HCT116 (cell line): Measurements from ENCODE around the gene PPDPF. TPM values are rescaled to one million over a fixed set of nuclear protein-coding genes. Genes with fewer than 3 reads are reported as not detected.
A peak's percentile ranks its signal among the peaks of the same experiment; 100 is the strongest.

ENCODE experiments used
- ATAC-seq: fragments of 200-7000 bp; cut with Tn5 transposase; 2 replicates; pipeline ENCODE4 v1.9.1; 2020; ENCODE audit warnings: mild to moderate bottlenecking, moderate library complexity
- BruUV-seq: library from RNA; stranded (reverse); fragments of 400-500 nt; replicated peaks from 2 replicates; lab custom pipeline; 2021; lab: Mats Ljungman, UMichigan
- CTCF ChIA-PET: fragments of 300-600 bp; sonication (Branson Sonifier 250); formaldehyde crosslinking; loops from one replicate; lab custom pipeline; 2021; ENCODE audit warnings: antibody characterized with exemption; lab: Charles Lee
- POLR2A ChIA-PET: fragments of 300-600, 350-600 bp; sonication (Branson Sonifier 250); formaldehyde crosslinking; loops from one replicate; lab custom pipeline; 2021; ENCODE audit warnings: antibody characterized with exemption; lab: Charles Lee
- RAD21 ChIA-PET, 2 experiments: fragments of 300-600 bp; sonication (Branson Sonifier 250); formaldehyde crosslinking; loops; one replicate each; lab custom pipeline; 2023; ENCODE audit warnings: low total read pairs in 2 of 2; ENCODE audit not compliant: uncharacterized antibody in 2 of 2, unreplicated experiment in 2 of 2, low non-redundant PET in 1 of 2; lab: Charles Lee
- DNase-seq: peaks from one replicate; pipeline ENCODE4 v3.0.0-alpha.2; 2010; ENCODE audit warnings: low read depth, low spot score
- H2AFZ ChIP-seq: fragments of 200-600 bp; shearing (Covaris generic), sonication (generic); 2 replicates; pipeline ENCODE4 v1.6.1; 2017; ENCODE audit warnings: low read depth, mixed run types, mixed read lengths, antibody characterized with exemption, low read length; ENCODE audit not compliant: poor library complexity, severe bottlenecking
- H3K27ac ChIP-seq: 2 replicates; pipeline ENCODE4 v1.5.1; 2012; ENCODE audit warnings: low read depth, low read length
- H3K27me3 ChIP-seq: fragments of 200-600 bp; sonication (generic); 2 replicates; pipeline ENCODE4 v1.6.1; 2016; ENCODE audit warnings: mixed run types, low read length, mixed read lengths; ENCODE audit not compliant: insufficient read depth
- H3K36me3 ChIP-seq, 2 experiments: fragments of 200-500 bp in 1 of 2; fragments of 200-600 bp in 1 of 2; sonication (Bioruptor generic) in 1 of 2; sonication (generic) in 1 of 2; 2 replicates each; pipeline versions ENCODE4 v1.5.1 to v1.6.1; 2014 to 2016; ENCODE audit warnings: low read length in 2 of 2, inconsistent platforms in 1 of 2, mixed read lengths in 1 of 2, mixed run types in 1 of 2; ENCODE audit not compliant: insufficient read depth in 2 of 2, control insufficient read depth in 1 of 2
- H3K4me1 ChIP-seq, 2 experiments: fragments of 200-600 bp in 1 of 2; sonication (generic) in 1 of 2; 2 replicates each; pipeline versions ENCODE4 v1.5.1 to v1.6.1; 2012 to 2017; ENCODE audit warnings: low read length in 2 of 2, inconsistent platforms in 1 of 2, mild to moderate bottlenecking in 1 of 2, mixed read lengths in 1 of 2, mixed run types in 1 of 2, moderate library complexity in 1 of 2; ENCODE audit not compliant: insufficient read depth in 2 of 2, control insufficient read depth in 1 of 2
- H3K4me2 ChIP-seq: fragments of 200-600 bp; sonication (generic); 2 replicates; pipeline ENCODE4 v1.6.1; 2017; ENCODE audit warnings: mixed run types, low read length, mixed read lengths
- H3K4me3 ChIP-seq, 2 experiments: fragments of 200-600 bp in 1 of 2; sonication (generic) in 1 of 2; replicated peaks in 1 of 2; 2 replicates each; pipeline ENCODE4 v1.5.1; 2011 to 2016; ENCODE audit warnings: low read length in 2 of 2, control low read depth in 1 of 2, low read depth in 1 of 2, mild to moderate bottlenecking in 1 of 2, mixed read lengths in 1 of 2, mixed run types in 1 of 2
- H3K79me2 ChIP-seq: fragments of 200-600 bp; sonication (generic); 2 replicates; pipeline ENCODE4 v1.6.1; 2017; ENCODE audit warnings: mild to moderate bottlenecking, mixed run types, low read length, moderate library complexity, mixed read lengths; ENCODE audit not compliant: insufficient read depth
- H3K9ac ChIP-seq: fragments of 200-600 bp; sonication (generic); 2 replicates; pipeline ENCODE4 v1.6.1; 2016; ENCODE audit warnings: low read length, mixed read lengths
- H3K9me2 ChIP-seq: fragments of 200-600 bp; sonication (generic), shearing (Covaris generic); 2 replicates; pipeline ENCODE4 v1.6.1; 2017; ENCODE audit warnings: mixed run types, mild to moderate bottlenecking, moderate library complexity; ENCODE audit not compliant: insufficient read depth
- H3K9me3 ChIP-seq, 2 experiments: fragments of 200-500 bp in 1 of 2; fragments of 200-600 bp in 1 of 2; sonication (Bioruptor generic) in 1 of 2; sonication (generic) in 1 of 2; 2 replicates each; pipeline ENCODE4 v1.6.1; 2014 to 2017; ENCODE audit warnings: low read length in 2 of 2, mixed read lengths in 2 of 2, inconsistent platforms in 1 of 2, low read depth in 1 of 2, mild to moderate bottlenecking in 1 of 2, mixed run types in 1 of 2, moderate library complexity in 1 of 2; ENCODE audit not compliant: control insufficient read depth in 1 of 2, insufficient read depth in 1 of 2
- H4K20me1 ChIP-seq: fragments of 200-600 bp; sonication (generic), shearing (Covaris generic); 2 replicates; pipeline ENCODE4 v1.6.1; 2017; ENCODE audit warnings: mixed run types, mild to moderate bottlenecking, moderate library complexity; ENCODE audit not compliant: insufficient read depth
- CEBPB ChIP-seq: IDR thresholded peaks from 2 replicates; pipeline ENCODE4 v1.6.1; 2012; ENCODE audit warnings: low read depth
- ELF1 ChIP-seq: IDR thresholded peaks from 2 replicates; pipeline ENCODE4 v1.6.1; 2012; ENCODE audit warnings: low read depth, borderline replicate concordance
- EZH2phosphoT487 ChIP-seq: fragments of 200-600 bp; IDR thresholded peaks from 2 replicates; pipeline ENCODE4 v1.6.1; 2018; ENCODE audit warnings: antibody characterized with exemption, borderline replicate concordance
- FOSL1 ChIP-seq: IDR thresholded peaks from 2 replicates; pipeline ENCODE4 v1.6.1; 2012; ENCODE audit warnings: low read depth
- JUND ChIP-seq: IDR thresholded peaks from 2 replicates; pipeline ENCODE4 v1.6.1; 2012
- MAX ChIP-seq: IDR thresholded peaks from 2 replicates; pipeline ENCODE4 v1.6.1; 2012
- POLR2A ChIP-seq: IDR thresholded peaks from 2 replicates; pipeline ENCODE4 v1.7.0; 2011; ENCODE audit warnings: borderline replicate concordance; ENCODE audit not compliant: insufficient read depth, insufficient read length; ENCODE audit errors: extremely low read depth
- POLR2AphosphoS5 ChIP-seq: IDR thresholded peaks from 2 replicates; pipeline ENCODE4 v1.6.1; 2011; ENCODE audit warnings: mild to moderate bottlenecking, low read depth, low read length, moderate library complexity
- SIN3A ChIP-seq: IDR thresholded peaks from 2 replicates; pipeline ENCODE4 v1.6.1; 2012; ENCODE audit warnings: low read depth
- SRF ChIP-seq: IDR thresholded peaks from 2 replicates; pipeline ENCODE4 v1.6.1; 2012; ENCODE audit warnings: low read depth
- ZFX ChIP-seq: fragments of 450-650 bp; IDR thresholded peaks from 2 replicates; pipeline ENCODE4 v1.6.1; 2017
- ZNF274 ChIP-seq: fragments of 200-500 bp; sonication (Bioruptor generic); IDR thresholded peaks from 2 replicates; pipeline ENCODE4 v1.6.1; 2014; ENCODE audit warnings: mild to moderate bottlenecking, low read depth, low read length, inconsistent platforms
- intact Hi-C: fragments of 100-400 bp; cut with micrococcal nuclease; formaldehyde crosslinking; loops from 2 replicates; pipeline ENCODE4 v1.10.0; 2022
- total RNA-seq: library from RNA; stranded (reverse); gene quantifications from one replicate; pipeline ENCODE4 v1.2.1, GENCODE V29; 2021; ENCODE audit not compliant: unreplicated experiment

Gene PPDPF
- total RNA-seq, 1 experiment from 2014 or later, result 346 TPM

GRCh38 chr20:63534427-63534830 is 13.9 kb downstream of the PPDPF start:
- no peak overlapping the region for H2AFZ ChIP-seq
- TF ChIP-seq SIN3A, result no peak
- TF ChIP-seq POLR2AphosphoS5, result no peak
- no peak for TF ChIP-seq MAX
- TF ChIP-seq CEBPB, result no peak
- TF ChIP-seq ZNF274, result no peak
- no peak for TF ChIP-seq EZH2phosphoT487
- no peak for TF ChIP-seq SRF
- no peak for TF ChIP-seq JUND
- no peak for TF ChIP-seq POLR2A
- no peak for TF ChIP-seq FOSL1
- TF ChIP-seq ZFX, result no peak
- TF ChIP-seq ELF1, result no peak
- BruUV-seq, result no TSS peak
- ChIA-PET POLR2A (interaction anchor here (0.6 kb wide), 1 partner anchor 32 kb away, joined by 5 read pairs; no protein-coding TSS in a partner anchor), CTCF (no interaction called here), RAD21 (no interaction called here)
- no peaks in the 10 kb centered on the region for H3K36me3 ChIP-seq
- H3K27ac ChIP-seq, result peak overlapping the region; percentile 71; the same call in 1 of the 2 replicates
- no peaks in the 10 kb centered on the region for H3K79me2 ChIP-seq
- peaks cover 36 to 57% of the 10 kb centered on the region in 2 experiments for H3K4me1 ChIP-seq
- intact Hi-C loops, result loop anchor here (10.0 kb wide), 1 partner anchor 100 kb away; no protein-coding TSS in a partner anchor
- peak overlapping the region; percentile 68 for H3K4me2 ChIP-seq
- DNase-seq, result no peak
- H3K9ac ChIP-seq, result peak overlapping the region; percentile 22
- H3K9me2 ChIP-seq, result no peaks in the 10 kb centered on the region
- H4K20me1 ChIP-seq, result no peaks in the 10 kb centered on the region
- no peak for ATAC-seq
- H3K27me3 ChIP-seq, result no peaks in the 10 kb centered on the region
- H3K9me3 ChIP-seq, result no peaks in the 10 kb centered on the region
- no peak overlapping the region for H3K4me3 ChIP-seq
